Measurements from ENCODE around the gene HUS1B. TPM values are rescaled to one million over a fixed set of nuclear protein-coding genes. Genes with fewer than 3 reads are reported as not detected.

Gene HUS1B
- total RNA-seq, 3 donors from 2014 or later: 1.2 to 1.3 (median 1.3) TPM

DNA sequence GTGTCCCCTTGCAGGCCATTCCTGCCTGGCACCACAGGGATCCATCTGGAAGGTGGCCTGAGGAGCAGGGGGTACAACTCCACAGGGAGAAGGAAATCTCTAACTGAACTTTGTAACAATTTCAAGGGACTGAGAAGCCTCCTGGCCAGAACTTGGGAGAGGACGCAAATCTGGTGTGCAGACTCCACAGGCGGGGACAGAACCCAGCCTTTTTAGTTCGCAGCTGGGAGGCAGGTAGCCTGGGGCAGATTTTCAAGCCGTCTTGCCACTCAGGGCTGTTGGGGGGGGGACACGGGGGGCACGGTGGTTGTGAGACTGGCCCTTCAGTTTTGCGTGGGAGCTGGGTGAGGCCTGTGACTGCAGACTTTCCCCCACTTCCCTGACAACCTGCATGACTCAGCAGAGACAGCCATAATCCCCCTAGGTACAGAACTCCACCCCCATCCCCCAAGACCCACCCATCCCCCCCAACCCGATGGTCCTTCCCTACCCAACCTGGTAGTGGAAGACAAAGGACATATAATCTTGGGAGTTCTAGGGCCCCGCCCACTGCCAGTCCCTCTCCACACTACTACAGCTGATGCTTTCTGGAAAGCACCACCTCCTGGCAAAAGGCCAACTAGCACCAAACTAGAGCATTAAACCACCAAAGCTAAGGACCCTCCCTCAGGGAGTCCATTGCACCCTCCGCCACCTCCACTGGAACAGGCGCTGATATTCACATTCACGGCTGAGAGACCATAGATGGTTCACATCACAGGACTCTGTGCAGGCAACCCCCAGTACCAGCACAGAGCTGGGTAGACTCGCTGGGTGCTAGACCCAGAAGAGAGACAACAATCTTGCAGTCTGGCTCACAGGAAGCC lies 3.0 kb upstream of the HUS1B start:
- no peak overlapping the region for H3K4me3 ChIP-seq
- no peak for TF ChIP-seq CTCF (IDR thresholded peaks at IDR 0.05)
- H3K4me1 ChIP-seq (ENCODE audit: low read depth): no peaks in the 10 kb centered on the region
- ATAC-seq: no peak
- DNase-seq: no peak
- no peaks in the 10 kb centered on the region for H3K9me3 ChIP-seq
- H3K36me3 ChIP-seq (ENCODE audit: low read depth): no peaks in the 10 kb centered on the region
- intact Hi-C loops (cut with DNase I, micrococcal nuclease): no loop called here

DNA sequence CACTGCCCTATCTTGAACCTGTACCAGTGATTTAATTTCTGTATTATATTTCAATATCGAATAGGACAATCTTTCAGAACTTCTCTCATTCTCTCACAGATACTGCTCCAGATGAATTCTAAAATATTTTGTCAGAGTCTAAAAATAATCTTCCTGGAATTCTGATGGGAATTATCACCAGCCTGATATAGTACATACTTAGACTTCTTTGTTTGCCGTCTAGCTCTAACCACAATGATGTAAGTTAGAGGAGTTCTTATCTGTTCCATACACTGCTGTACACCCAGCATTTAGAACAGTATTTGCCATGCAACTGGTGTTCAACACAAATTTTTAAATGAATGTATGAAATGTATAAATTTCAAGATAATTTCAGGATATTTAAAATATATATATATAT lies 1.3 kb upstream of the HUS1B start:
- H3K4me1 ChIP-seq (ENCODE audit: low read depth): no peaks in the 10 kb centered on the region
- DNase-seq: no peak
- intact Hi-C loops (cut with DNase I, micrococcal nuclease): no loop called here
- no peaks in the 10 kb centered on the region for H3K9me3 ChIP-seq
- no peak overlapping the region for H3K4me3 ChIP-seq
- H3K36me3 ChIP-seq (ENCODE audit: low read depth): no peaks in the 10 kb centered on the region
- no peak for ATAC-seq
- TF ChIP-seq CTCF (IDR thresholded peaks at IDR 0.05): no peak

DNA sequence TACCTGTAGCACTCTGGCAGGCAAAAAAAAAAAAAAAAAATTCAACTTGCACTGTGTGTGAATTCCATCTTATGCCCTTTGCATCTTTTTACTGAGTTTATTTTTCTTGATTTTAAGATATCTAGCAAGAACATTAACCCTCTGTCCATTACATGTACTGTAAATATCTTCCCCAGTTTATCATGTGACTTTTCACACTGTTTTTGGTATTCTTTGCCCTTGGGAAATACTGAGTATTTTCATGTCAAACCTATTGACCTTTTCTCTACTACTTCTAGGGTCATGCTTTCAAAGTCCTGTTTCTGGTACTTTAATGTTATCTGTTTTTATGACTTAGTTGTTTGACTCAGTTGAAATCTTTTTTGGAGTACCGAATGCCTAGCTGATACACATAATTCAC lies 843 bp upstream of the HUS1B start:
- Histone ChIP-seq H3K36me3 (ENCODE audit: low read depth) (no peaks in the 10 kb centered on the region), H3K4me1 (ENCODE audit: low read depth) (no peaks in the 10 kb centered on the region), H3K9me3 (no peaks in the 10 kb centered on the region), H3K4me3 (no peak overlapping the region)
- no peak for ATAC-seq
- DNase-seq: no peak
- intact Hi-C loops (cut with DNase I, micrococcal nuclease): no loop called here
- no peak for TF ChIP-seq CTCF (IDR thresholded peaks at IDR 0.05)

GRCh38 chr6:654136-654535 lies 2.8 kb downstream of the HUS1B start:
- no peak for ATAC-seq
- Histone ChIP-seq H3K4me1 (ENCODE audit: low read depth) (no peaks in the 10 kb centered on the region), H3K36me3 (ENCODE audit: low read depth) (no peaks in the 10 kb centered on the region), H3K9me3 (no peaks in the 10 kb centered on the region), H3K4me3 (no peak overlapping the region)
- no peak for TF ChIP-seq CTCF (IDR thresholded peaks at IDR 0.05)
- no peak for DNase-seq
- intact Hi-C loops (cut with DNase I, micrococcal nuclease): no loop called here

DNA sequence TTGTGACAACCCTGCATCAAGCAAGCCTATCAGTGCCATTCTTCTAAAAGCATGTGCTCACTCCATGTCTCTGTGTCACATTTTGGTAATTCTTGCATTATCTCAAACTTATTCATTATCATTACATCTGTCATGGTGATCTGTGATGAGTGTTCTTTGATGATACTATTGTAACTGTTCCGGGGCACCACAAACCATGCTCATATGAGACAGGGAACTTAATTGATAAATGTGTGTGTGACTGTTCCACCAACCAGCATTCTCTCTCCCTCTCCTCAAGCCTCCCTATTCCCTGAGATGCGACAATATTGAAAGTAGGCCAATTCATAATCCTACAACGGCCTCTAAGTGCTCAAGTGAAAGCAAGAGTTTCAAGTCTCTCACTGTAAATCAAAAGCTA lies 4.0 kb downstream of the HUS1B start:
- no peak for DNase-seq
- Histone ChIP-seq H3K36me3 (ENCODE audit: low read depth) (no peaks in the 10 kb centered on the region), H3K4me1 (ENCODE audit: low read depth) (no peaks in the 10 kb centered on the region), H3K9me3 (no peaks in the 10 kb centered on the region), H3K4me3 (no peak overlapping the region)
- no peak for TF ChIP-seq CTCF (IDR thresholded peaks at IDR 0.05)
- intact Hi-C loops (cut with DNase I, micrococcal nuclease): no loop called here
- no peak for ATAC-seq
